H1 (cell line): Measurements from ENCODE around the gene NAA60. TPM values are rescaled to one million over a fixed set of nuclear protein-coding genes. Genes with fewer than 3 reads are reported as not detected.

Experiments used
- CTCF ChIA-PET: fragments of 300-600 bp; sonication (Branson Sonifier 250); formaldehyde crosslinking; loops from one replicate; lab custom pipeline; 2021; ENCODE audit not compliant: partially characterized antibody; lab: Charles Lee
- POLR2A ChIA-PET: fragments of 300-600 bp; sonication (Branson Sonifier 250); formaldehyde crosslinking; loops from one replicate; lab custom pipeline; 2021; ENCODE audit warnings: inconsistent platforms; ENCODE audit not compliant: partially characterized antibody; lab: Charles Lee
- DNase-seq, 2 experiments: peaks; one replicate each; pipeline versions ENCODE4 v3.0.0 to v3.0.0-alpha.2; 2010 to 2022; ENCODE audit warnings: low spot score in 2 of 2, low read depth in 1 of 2, mixed read lengths in 1 of 2
- FAIRE-seq: peaks from 2 replicates; lab custom pipeline; 2011; peaks lifted over from hg19 to GRCh38; lab: Jason Lieb, UNC
- H2AFZ ChIP-seq: 2 replicates; pipeline ENCODE4 v1.8.1; 2012; ENCODE audit warnings: low read length, inconsistent platforms
- H2AK5ac ChIP-seq: 2 replicates; pipeline ENCODE4 v1.6.1; 2013; ENCODE audit warnings: low read depth, low read length
- H2BK120ac ChIP-seq: replicated peaks from 2 replicates; pipeline ENCODE3; 2013; ENCODE audit warnings: low read depth, low read length, inconsistent platforms
- H2BK12ac ChIP-seq: 2 replicates; pipeline ENCODE4 v1.6.1; 2013; ENCODE audit warnings: low read depth, low read length
- H2BK15ac ChIP-seq: 2 replicates; pipeline ENCODE4 v1.6.1; 2013; ENCODE audit warnings: low read length
- H2BK20ac ChIP-seq: 2 replicates; pipeline ENCODE4 v1.6.1; 2013; ENCODE audit warnings: low read length
- H2BK5ac ChIP-seq: 2 replicates; pipeline ENCODE4 v1.6.1; 2013; ENCODE audit warnings: low read depth, low read length
- H3K14ac ChIP-seq: 2 replicates; pipeline ENCODE4 v1.6.1; 2013; ENCODE audit warnings: inconsistent platforms; ENCODE audit not compliant: insufficient read length
- H3K18ac ChIP-seq: 2 replicates; pipeline ENCODE4 v1.6.1; 2013; ENCODE audit warnings: low read length; ENCODE audit errors: extremely low read depth
- H3K23ac ChIP-seq: 2 replicates; pipeline ENCODE4 v1.6.1; 2013; ENCODE audit warnings: inconsistent platforms; ENCODE audit not compliant: insufficient read length
- H3K23me2 ChIP-seq: 2 replicates; pipeline ENCODE4 v1.6.1; 2013; ENCODE audit warnings: low read depth, low read length
- H3K27ac ChIP-seq: 2 replicates; pipeline ENCODE4 v1.6.1; 2011; ENCODE audit warnings: low read depth, low read length, inconsistent platforms
- H3K27me3 ChIP-seq, 4 experiments: replicated peaks in 1 of 4; 1 replicate in 1 of 4; 2 replicates in 3 of 4; pipeline versions ENCODE4 v1.6.1 to v1.8.1; 2011 to 2013; ENCODE audit warnings: low read length in 3 of 4, mild to moderate bottlenecking in 3 of 4, inconsistent platforms in 2 of 4, mixed read lengths in 2 of 4, moderate library complexity in 1 of 4; ENCODE audit not compliant: control insufficient read depth in 3 of 4, insufficient read depth in 3 of 4; ENCODE audit errors: extremely low read depth in 1 of 4
- H3K36me3 ChIP-seq, 4 experiments: 2 replicates each; pipeline versions ENCODE4 v1.6.1 to v1.8.1; 2011 to 2013; ENCODE audit warnings: mild to moderate bottlenecking in 4 of 4, low read length in 3 of 4, moderate library complexity in 2 of 4, control low read depth in 1 of 4, inconsistent platforms in 1 of 4; ENCODE audit not compliant: insufficient read depth in 4 of 4, control insufficient read depth in 2 of 4
- H3K4ac ChIP-seq: replicated peaks from 2 replicates; pipeline ENCODE3; 2013; ENCODE audit warnings: low read length, low read depth, mixed read lengths, inconsistent platforms; ENCODE audit not compliant: insufficient read length
- H3K4me1 ChIP-seq, 4 experiments: replicated peaks in 1 of 4; 1 replicate in 1 of 4; 2 replicates in 3 of 4; pipeline versions ENCODE4 v1.6.1 to v1.8.1; 2011 to 2013; ENCODE audit warnings: low read length in 3 of 4, inconsistent platforms in 2 of 4, mixed read lengths in 1 of 4; ENCODE audit not compliant: insufficient read depth in 4 of 4, control insufficient read depth in 3 of 4
- H3K4me2 ChIP-seq, 2 experiments: 2 replicates each; pipeline versions ENCODE4 v1.6.1 to v1.8.1; 2011 to 2013; ENCODE audit warnings: low read depth in 2 of 2, low read length in 2 of 2, control low read depth in 1 of 2, inconsistent platforms in 1 of 2, mild to moderate bottlenecking in 1 of 2; ENCODE audit not compliant: insufficient read depth in 1 of 2
- H3K4me3 ChIP-seq, 4 experiments: fragments of 200-600, 300-600 bp in 1 of 4; sonication (generic), shearing (Covaris generic), sonication (Bioruptor Twin) in 1 of 4; 2 replicates each; pipeline versions ENCODE4 v1.5.1 to v1.8.1; 2011 to 2016; ENCODE audit warnings: low read length in 4 of 4, low read depth in 3 of 4, control low read depth in 2 of 4, inconsistent platforms in 2 of 4, mild to moderate bottlenecking in 2 of 4, mixed read lengths in 1 of 4, moderate library complexity in 1 of 4; ENCODE audit not compliant: insufficient read depth in 2 of 4; ENCODE audit errors: extremely low read depth in 1 of 4
- H3K56ac ChIP-seq: replicated peaks from 2 replicates; pipeline ENCODE3; 2013; ENCODE audit warnings: low read depth, mild to moderate bottlenecking, mixed read lengths, low read length, inconsistent platforms; ENCODE audit not compliant: insufficient read length
- H3K79me1 ChIP-seq: 2 replicates; pipeline ENCODE4 v1.6.1; 2013; ENCODE audit warnings: low read depth, low read length, control low read depth
- H3K79me2 ChIP-seq, 2 experiments: 2 replicates each; pipeline versions ENCODE4 v1.6.1 to v1.8.1; 2012 to 2013; ENCODE audit warnings: low read length in 2 of 2, mild to moderate bottlenecking in 2 of 2, inconsistent platforms in 1 of 2; ENCODE audit not compliant: insufficient read depth in 2 of 2, control insufficient read depth in 1 of 2
- H3K9ac ChIP-seq, 4 experiments: replicated peaks in 1 of 4; 1 replicate in 1 of 4; 2 replicates in 3 of 4; pipeline versions ENCODE4 v1.6.1 to v1.8.1; 2011 to 2013; ENCODE audit warnings: low read depth in 3 of 4, low read length in 3 of 4, control low read depth in 2 of 4, mild to moderate bottlenecking in 2 of 4, moderate library complexity in 2 of 4, inconsistent platforms in 1 of 4; ENCODE audit errors: extremely low read depth in 1 of 4
- H3K9me3 ChIP-seq, 2 experiments: 2 replicates each; pipeline versions ENCODE4 v1.6.1 to v1.8.1; 2012 to 2013; ENCODE audit warnings: mild to moderate bottlenecking in 2 of 2, moderate library complexity in 2 of 2, control low read depth in 1 of 2, inconsistent platforms in 1 of 2, low read depth in 1 of 2, low read length in 1 of 2, mixed read lengths in 1 of 2; ENCODE audit not compliant: insufficient read depth in 2 of 2
- H4K20me1 ChIP-seq, 2 experiments: replicated peaks in 1 of 2; 2 replicates each; pipeline versions ENCODE3 to v1.8.1; 2011 to 2013; ENCODE audit warnings: inconsistent platforms in 2 of 2, low read length in 2 of 2, mild to moderate bottlenecking in 1 of 2; ENCODE audit not compliant: insufficient read depth in 2 of 2, control insufficient read depth in 1 of 2
- H4K5ac ChIP-seq: 2 replicates; pipeline ENCODE4 v1.6.1; 2013; ENCODE audit warnings: low read length, low read depth, mixed read lengths, inconsistent platforms; ENCODE audit not compliant: insufficient read length
- H4K8ac ChIP-seq: 2 replicates; pipeline ENCODE4 v1.8.0; 2013; ENCODE audit warnings: mild to moderate bottlenecking, moderate library complexity, low read length, inconsistent platforms; ENCODE audit not compliant: insufficient read depth; ENCODE audit errors: extremely low read depth
- H4K91ac ChIP-seq: replicated peaks from 2 replicates; pipeline ENCODE3; 2013; ENCODE audit warnings: low read length, mixed read lengths, inconsistent platforms; ENCODE audit not compliant: insufficient read length
- ASH2L ChIP-seq: fragments of 200-600, 300-600 bp; sonication (generic); IDR thresholded peaks from one replicate; pipeline ENCODE4 v1.7.1; 2017; ENCODE audit warnings: low read length
- BCL11A ChIP-seq, 2 experiments: IDR thresholded peaks; one replicate each; pipeline ENCODE4 v1.6.1; 2011; ENCODE audit warnings: low read depth in 2 of 2, low read length in 2 of 2, mild to moderate bottlenecking in 2 of 2
- CBX8 ChIP-seq: fragments of 300-800, 300-1000 bp; sonication (generic); IDR thresholded peaks from 2 replicates; pipeline ENCODE4 v1.7.1; 2016; ENCODE audit warnings: low read depth, low read length, borderline replicate concordance
- CREB1 ChIP-seq: IDR thresholded peaks from 2 replicates; pipeline ENCODE4 v1.6.1; 2012; ENCODE audit warnings: inconsistent platforms
- JUN ChIP-seq: IDR thresholded peaks from 2 replicates; pipeline ENCODE4 v1.6.1; 2011; ENCODE audit warnings: low read depth, mild to moderate bottlenecking, improper control_type of control experiment, low read length
- POLR2A ChIP-seq, 2 experiments: IDR thresholded peaks; 1 replicate in 1 of 2; 2 replicates in 1 of 2; pipeline ENCODE4 v1.6.1; 2011; ENCODE audit warnings: low read depth in 2 of 2, low read length in 2 of 2, mild to moderate bottlenecking in 2 of 2; ENCODE audit errors: control extremely low read depth in 1 of 2
- TEAD4 ChIP-seq: IDR thresholded peaks from 2 replicates; pipeline ENCODE4 v1.6.1; 2012; ENCODE audit warnings: low read depth, low read length, inconsistent platforms, mixed read lengths
- WGBS, 2 experiments: shearing (Covaris generic) in 1 of 2; methylation state at CpG; one replicate each; pipeline versions ENCODE4 v1.1.6 to v1.1.7; 2013 to 2015; ENCODE audit warnings: low lambda C conversion rate in 2 of 2, mixed read lengths in 2 of 2, inconsistent platforms in 1 of 2, low coverage in 1 of 2, missing lambda C conversion rate in 1 of 2; ENCODE audit not compliant: insufficient replicate concordance in 2 of 2, insufficient coverage in 1 of 2, insufficient read length in 1 of 2; ENCODE audit errors: extremely low coverage in 1 of 2, missing lambda C conversion rate in 1 of 2; 5-methylcytosine and 5-hydroxymethylcytosine counted together
- polyA plus RNA-seq, 7 experiments: library from polyadenylated mRNA; depleted of rRNA in 3 of 7; stranded (reverse) in 5 of 7; unstranded in 2 of 7; fragments of >200 nt in 5 of 7; fragments of 200-250 nt in 2 of 7; gene quantifications; 1 replicate in 5 of 7; 2 replicates in 1 of 7; 4 replicates in 1 of 7; pipeline versions ENCODE4 v1.2.1 to v1.2.3, GENCODE V29; 2011 to 2013; ENCODE audit warnings: missing spikeins in 2 of 7, mixed read lengths in 2 of 7
- total RNA-seq: library from RNA; stranded (reverse); fragmentation: NEBNext Ultra II Directional; extraction: Animal tissue kit (Norgen Biotek cat#: 25700); gene quantifications from 2 replicates; pipeline ENCODE4 v1.2.1, GENCODE V29; 2021
- TF ChIP-seq, protein P1 (sequence below): IDR thresholded peaks from 2 replicates; pipeline ENCODE4 v1.6.1; 2012; ENCODE audit warnings: low read length, inconsistent platforms

Gene NAA60
- total and polyA plus RNA-seq, 2 of the 8 experiments (the other 6 are each of a cell fraction or from before 2014, with no cell fraction given): 34.1 to 47.6 TPM

DNA sequence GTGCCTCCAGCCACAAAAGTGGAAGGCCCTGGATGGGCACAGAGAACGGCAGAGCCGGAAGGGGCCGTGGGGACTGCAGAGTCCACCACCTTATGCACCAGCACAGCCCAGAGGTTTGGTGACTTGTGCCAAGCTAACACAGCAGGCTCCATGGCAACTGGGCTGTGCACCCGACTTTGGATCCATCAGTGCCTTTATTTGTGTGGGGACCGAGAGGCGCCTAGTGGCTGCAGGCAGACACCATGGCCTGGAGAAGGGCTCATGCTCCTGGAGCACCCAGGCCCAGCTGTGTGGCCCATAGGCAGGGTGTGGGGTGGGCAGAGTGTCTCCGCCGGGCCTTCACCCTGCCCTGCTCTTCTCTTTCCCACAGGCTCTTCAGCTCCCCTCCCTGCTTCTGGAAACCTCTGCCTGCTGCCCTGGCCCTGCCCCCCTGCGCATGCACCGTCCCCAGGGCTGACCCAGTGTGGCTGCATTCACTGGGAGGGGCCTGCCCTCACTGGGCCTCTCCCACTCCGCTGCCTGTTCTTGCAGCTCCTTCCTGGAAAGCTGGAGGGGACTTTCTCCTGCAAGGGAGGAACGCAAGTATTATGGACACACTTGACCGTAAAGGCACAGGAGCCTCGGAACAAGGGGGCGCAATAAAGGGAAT, 41.7 kb downstream of the NAA60 start:
- no peak overlapping the region for H4K8ac ChIP-seq
- H3K56ac ChIP-seq: no peak overlapping the region
- peaks cover 3% of the 10 kb centered on the region; the same call in 1 of the 2 replicates for H3K79me1 ChIP-seq
- H4K5ac ChIP-seq: no peak overlapping the region
- CTCF ChIA-PET: interaction anchor here (0.7 to 6.7 kb wide), 8 partner anchors 12 to 230 kb away, joined by 3 to 27 read pairs (median 3); partner anchors contain the start of genes C16orf90 and CLUAP1
- peaks cover 2 to 18% of the 10 kb centered on the region in 2 experiments for H4K20me1 ChIP-seq
- no peaks in the 10 kb centered on the region; a peak in 1 of 4 replicates for H3K79me2 ChIP-seq
- H3K18ac ChIP-seq: no peak overlapping the region
- POLR2A ChIA-PET: interaction anchor here (0.8 to 2.7 kb wide), 5 partner anchors 16 to 301 kb away, joined by 3 to 9 read pairs (median 3); partner anchors contain the start of genes CLUAP1 and ZNF263
- no peaks in the 10 kb centered on the region for H3K27me3 ChIP-seq
- no peaks in the 10 kb centered on the region for H3K23me2 ChIP-seq
- no peak overlapping the region for H3K4ac ChIP-seq
- WGBS, 2 experiments: 88% methylated on average over 15 of the region's 15 CpGs; no CpG with 5 or more reads in 1 of the 2 experiments
- no peak overlapping the region for H2BK20ac ChIP-seq
- no peak overlapping the region for H2BK12ac ChIP-seq
- no peak overlapping the region for H2AK5ac ChIP-seq
- H3K4me3 ChIP-seq: no peak overlapping the region
- no peak overlapping the region for H3K9ac ChIP-seq
- H3K9me3 ChIP-seq: no peaks in the 10 kb centered on the region
- H2BK120ac ChIP-seq: no peak overlapping the region
- no peak overlapping the region for H2BK5ac ChIP-seq
- H3K36me3 ChIP-seq: peaks cover 5 to 21% (median 17%) of the 10 kb centered on the region in 4 experiments; a peak in 5 of 8 replicates
- no peak overlapping the region for H2AFZ ChIP-seq
- DNase-seq (no peak), FAIRE-seq (no peak)
- no peak overlapping the region for H3K4me2 ChIP-seq
- TF ChIP-seq CBX8 (no peak), TEAD4 (no peak), CREB1 (no peak), BCL11A (IDR thresholded peaks at IDR 0.05; ENCODE audit: low read depth in 2 of 2, low read length in 2 of 2) (no peak), ASH2L (no peak), POLR2A (IDR thresholded peaks at IDR 0.05; ENCODE audit: control extremely low read depth in 1 of 2, low read depth in 2 of 2, low read length in 2 of 2) (no peak), JUN (no peak)
- TF ChIP-seq, protein P1, sequence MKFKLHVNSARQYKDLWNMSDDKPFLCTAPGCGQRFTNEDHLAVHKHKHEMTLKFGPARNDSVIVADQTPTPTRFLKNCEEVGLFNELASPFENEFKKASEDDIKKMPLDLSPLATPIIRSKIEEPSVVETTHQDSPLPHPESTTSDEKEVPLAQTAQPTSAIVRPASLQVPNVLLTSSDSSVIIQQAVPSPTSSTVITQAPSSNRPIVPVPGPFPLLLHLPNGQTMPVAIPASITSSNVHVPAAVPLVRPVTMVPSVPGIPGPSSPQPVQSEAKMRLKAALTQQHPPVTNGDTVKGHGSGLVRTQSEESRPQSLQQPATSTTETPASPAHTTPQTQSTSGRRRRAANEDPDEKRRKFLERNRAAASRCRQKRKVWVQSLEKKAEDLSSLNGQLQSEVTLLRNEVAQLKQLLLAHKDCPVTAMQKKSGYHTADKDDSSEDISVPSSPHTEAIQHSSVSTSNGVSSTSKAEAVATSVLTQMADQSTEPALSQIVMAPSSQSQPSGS: no peak
- H4K91ac ChIP-seq: no peak overlapping the region
- H3K23ac ChIP-seq: no peak overlapping the region
- H2BK15ac ChIP-seq: no peak overlapping the region
- no peak overlapping the region for H3K14ac ChIP-seq
- H3K4me1 ChIP-seq: peaks cover 0 to 9% (median 2%) of the 10 kb centered on the region in 4 experiments; a peak in 3 of 7 replicates
- no peak overlapping the region for H3K27ac ChIP-seq
